Testis (tissue), 2 donors: ENCODE results near the gene YIF1A.

Experiments
- CTCF ChIP-seq, 3 experiments: fragments of 450-650 bp in 2 of 3; fragments of 200-600 bp in 1 of 3; sonication (generic) in 1 of 3; IDR thresholded peaks; one replicate each; pipeline ENCODE4 v1.5.1; 2016 to 2019; ENCODE audit warnings: antibody characterized with exemption in 3 of 3, mild to moderate bottlenecking in 2 of 3, moderate library complexity in 1 of 3
- POLR2A ChIP-seq: fragments of 450-650 bp; IDR thresholded peaks from one replicate; pipeline ENCODE4 v1.6.1; 2017; ENCODE audit warnings: antibody characterized with exemption, mild to moderate bottlenecking, moderate library complexity

GRCh38 chr11:66314561-66315497 is 25.9 kb upstream of the YIF1A start:
- TF ChIP-seq POLR2A (no peak), CTCF (IDR thresholded peaks at IDR 0.05) (no peak)
